Hepatocyte (in vitro differentiated cells): ENCODE data around the gene RALBP1. TPM values are rescaled to one million over a fixed set of nuclear protein-coding genes. Genes with fewer than 3 reads are reported as not detected.

Experiments used
- DNase-seq: peaks from one replicate; pipeline ENCODE4 v3.0.0-alpha.2; 2016; ENCODE audit warnings: low spot score
- H2AFZ ChIP-seq: fragments of 200-600 bp; sonication (generic); 2 replicates; pipeline ENCODE4 v1.6.0; 2016; ENCODE audit warnings: antibody characterized with exemption, mild to moderate bottlenecking
- H3K27ac ChIP-seq: fragments of 200-600 bp; sonication (generic); 2 replicates; pipeline ENCODE4 v1.5.1; 2016; ENCODE audit warnings: mild to moderate bottlenecking
- H3K27me3 ChIP-seq: fragments of 200-600 bp; sonication (generic); 2 replicates; pipeline ENCODE4 v1.6.1; 2016
- H3K36me3 ChIP-seq: fragments of 200-600 bp; sonication (generic); replicated peaks from 2 replicates; pipeline ENCODE4 v1.5.1; 2016; ENCODE audit warnings: low read depth; ENCODE audit not compliant: insufficient read depth
- H3K4me1 ChIP-seq: fragments of 200-600 bp; sonication (generic); 2 replicates; pipeline ENCODE4 v1.5.1; 2016; ENCODE audit warnings: mild to moderate bottlenecking, moderate library complexity; ENCODE audit not compliant: insufficient read depth
- H3K4me2 ChIP-seq: fragments of 200-600 bp; sonication (generic); 2 replicates; pipeline ENCODE4 v1.6.0; 2016
- H3K4me3 ChIP-seq: fragments of 200-600 bp; sonication (generic); 2 replicates; pipeline ENCODE4 v1.5.1; 2016; ENCODE audit warnings: mild to moderate bottlenecking
- H3K79me2 ChIP-seq: fragments of 200-600 bp; sonication (generic); 2 replicates; pipeline ENCODE4 v1.6.0; 2017; ENCODE audit warnings: mild to moderate bottlenecking
- H3K9me2 ChIP-seq: fragments of 200-600 bp; sonication (generic); replicated peaks from 2 replicates; pipeline ENCODE4 v1.6.0; 2017; ENCODE audit warnings: mild to moderate bottlenecking; ENCODE audit not compliant: insufficient read depth
- H3K9me3 ChIP-seq: fragments of 200-600 bp; sonication (generic); 2 replicates; pipeline ENCODE4 v1.5.1; 2016; ENCODE audit warnings: low read depth, mild to moderate bottlenecking
- H4K20me1 ChIP-seq: fragments of 200-600 bp; sonication (generic); 2 replicates; pipeline ENCODE4 v1.6.0; 2016; ENCODE audit warnings: mild to moderate bottlenecking; ENCODE audit not compliant: insufficient read depth, poor library complexity, severe bottlenecking
- EZH2 ChIP-seq: fragments of 200-600 bp; sonication (generic); IDR thresholded peaks from 2 replicates; pipeline ENCODE4 v1.6.1; 2016; ENCODE audit warnings: antibody characterized with exemption, mild to moderate bottlenecking, borderline replicate concordance
- EZH2phosphoT487 ChIP-seq: fragments of 200-600 bp; sonication (generic); IDR thresholded peaks from one replicate; pipeline ENCODE4 v1.6.1; 2018; ENCODE audit warnings: antibody characterized with exemption, mild to moderate bottlenecking, low read depth, moderate library complexity; ENCODE audit not compliant: unreplicated experiment, severe bottlenecking
- WGBS: methylation state at CpG from one replicate; pipeline ENCODE4 v1.1.6; 2016; ENCODE audit warnings: low lambda C conversion rate; ENCODE audit errors: missing lambda C conversion rate; 5-methylcytosine and 5-hydroxymethylcytosine counted together
- polyA plus RNA-seq: library from polyadenylated mRNA; unstranded; fragments of >200 nt; fragmentation: Nextera tagmentation; extraction: Ambion mirVana; gene quantifications from 2 replicates; pipeline ENCODE4 v1.2.1, GENCODE V29; 2016
- total RNA-seq: library from RNA; depleted of rRNA; stranded (reverse); fragments of >200 nt; gene quantifications from 2 replicates; pipeline ENCODE4 v1.2.3, GENCODE V29; 2014
- TF ChIP-seq, protein P1 (sequence below): fragments of 200-600 bp; sonication (generic); IDR thresholded peaks from 2 replicates; pipeline ENCODE4 v1.5.1; 2016; ENCODE audit warnings: antibody characterized with exemption, mild to moderate bottlenecking; ENCODE audit not compliant: poor library complexity

RALBP1 gene
- total and polyA plus RNA-seq, 2 experiments from 2014 or later, result 41.3 to 55.0 TPM

DNA sequence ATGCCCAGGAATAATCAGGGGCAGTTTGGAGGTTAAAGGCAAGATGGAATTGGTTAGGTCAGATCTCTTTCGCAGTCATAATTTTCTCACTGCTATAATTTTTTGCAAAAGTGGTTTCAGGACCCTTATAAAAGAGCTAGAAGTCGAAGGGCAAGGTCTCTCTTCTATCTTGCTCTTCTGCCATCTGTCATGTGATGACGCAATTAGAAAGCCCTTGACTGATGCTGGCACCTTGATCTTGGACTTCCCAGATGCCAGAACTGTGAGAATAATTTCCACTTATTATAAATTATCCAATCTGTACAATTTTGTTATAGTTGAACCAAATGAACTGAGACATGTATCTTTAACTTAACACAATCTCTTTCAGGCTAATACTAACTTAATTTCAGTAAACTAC lies 6.3 kb upstream of the RALBP1 start:
- no peaks in the 10 kb centered on the region for H3K9me2 ChIP-seq

DNA sequence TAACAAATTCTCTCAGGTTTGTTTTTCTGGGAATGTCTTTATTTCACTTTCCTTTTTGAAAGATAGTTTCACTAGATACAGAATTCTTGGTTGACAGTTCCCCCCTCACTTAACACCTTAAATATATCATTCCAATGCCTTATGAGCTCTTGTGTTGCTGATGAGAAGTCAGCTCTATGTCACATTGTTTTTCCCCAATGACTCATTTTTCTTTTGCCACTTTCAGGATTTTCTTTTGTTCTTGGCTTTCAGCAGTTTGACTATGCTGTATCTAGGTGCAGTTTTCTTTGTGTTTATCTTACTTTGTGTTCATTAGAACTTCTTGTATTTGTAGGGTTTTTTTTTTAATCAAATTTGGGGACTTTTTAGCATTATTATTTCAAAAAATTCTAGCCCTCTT lies 5.6 kb upstream of the RALBP1 start:
- Histone ChIP-seq H3K4me1 (peaks cover 8% of the 10 kb centered on the region), H3K4me3 (no peak overlapping the region), H3K36me3 (no peaks in the 10 kb centered on the region), H3K9me2 (no peaks in the 10 kb centered on the region), H3K9me3 (peaks cover 9% of the 10 kb centered on the region), H2AFZ (no peak overlapping the region), H4K20me1 (no peaks in the 10 kb centered on the region), H3K4me2 (no peak overlapping the region), H3K27me3 (no peaks in the 10 kb centered on the region), H3K27ac (no peak overlapping the region), H3K79me2 (no peaks in the 10 kb centered on the region)
- TF ChIP-seq, protein P1, sequence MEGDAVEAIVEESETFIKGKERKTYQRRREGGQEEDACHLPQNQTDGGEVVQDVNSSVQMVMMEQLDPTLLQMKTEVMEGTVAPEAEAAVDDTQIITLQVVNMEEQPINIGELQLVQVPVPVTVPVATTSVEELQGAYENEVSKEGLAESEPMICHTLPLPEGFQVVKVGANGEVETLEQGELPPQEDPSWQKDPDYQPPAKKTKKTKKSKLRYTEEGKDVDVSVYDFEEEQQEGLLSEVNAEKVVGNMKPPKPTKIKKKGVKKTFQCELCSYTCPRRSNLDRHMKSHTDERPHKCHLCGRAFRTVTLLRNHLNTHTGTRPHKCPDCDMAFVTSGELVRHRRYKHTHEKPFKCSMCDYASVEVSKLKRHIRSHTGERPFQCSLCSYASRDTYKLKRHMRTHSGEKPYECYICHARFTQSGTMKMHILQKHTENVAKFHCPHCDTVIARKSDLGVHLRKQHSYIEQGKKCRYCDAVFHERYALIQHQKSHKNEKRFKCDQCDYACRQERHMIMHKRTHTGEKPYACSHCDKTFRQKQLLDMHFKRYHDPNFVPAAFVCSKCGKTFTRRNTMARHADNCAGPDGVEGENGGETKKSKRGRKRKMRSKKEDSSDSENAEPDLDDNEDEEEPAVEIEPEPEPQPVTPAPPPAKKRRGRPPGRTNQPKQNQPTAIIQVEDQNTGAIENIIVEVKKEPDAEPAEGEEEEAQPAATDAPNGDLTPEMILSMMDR, result no peak
- no peak for TF ChIP-seq EZH2
- no peak for TF ChIP-seq EZH2phosphoT487
- no peak for DNase-seq

More for the DNA sequence above, 6.3 kb upstream of the RALBP1 start:
- Histone ChIP-seq H3K4me1 (peaks cover 4% of the 10 kb centered on the region), H3K4me2 (no peak overlapping the region), H3K79me2 (no peaks in the 10 kb centered on the region), H3K9me3 (peaks cover 9% of the 10 kb centered on the region), H3K27me3 (no peaks in the 10 kb centered on the region), H3K36me3 (no peaks in the 10 kb centered on the region), H3K27ac (no peak overlapping the region), H3K4me3 (no peak overlapping the region), H2AFZ (no peak overlapping the region), H4K20me1 (no peaks in the 10 kb centered on the region)
- WGBS, result 79% methylated on average over 3 of the region's 3 CpGs
- DNase-seq, result no peak
- TF ChIP-seq EZH2 (no peak), EZH2phosphoT487 (no peak)
- TF ChIP-seq, protein P1, result no peak

DNA sequence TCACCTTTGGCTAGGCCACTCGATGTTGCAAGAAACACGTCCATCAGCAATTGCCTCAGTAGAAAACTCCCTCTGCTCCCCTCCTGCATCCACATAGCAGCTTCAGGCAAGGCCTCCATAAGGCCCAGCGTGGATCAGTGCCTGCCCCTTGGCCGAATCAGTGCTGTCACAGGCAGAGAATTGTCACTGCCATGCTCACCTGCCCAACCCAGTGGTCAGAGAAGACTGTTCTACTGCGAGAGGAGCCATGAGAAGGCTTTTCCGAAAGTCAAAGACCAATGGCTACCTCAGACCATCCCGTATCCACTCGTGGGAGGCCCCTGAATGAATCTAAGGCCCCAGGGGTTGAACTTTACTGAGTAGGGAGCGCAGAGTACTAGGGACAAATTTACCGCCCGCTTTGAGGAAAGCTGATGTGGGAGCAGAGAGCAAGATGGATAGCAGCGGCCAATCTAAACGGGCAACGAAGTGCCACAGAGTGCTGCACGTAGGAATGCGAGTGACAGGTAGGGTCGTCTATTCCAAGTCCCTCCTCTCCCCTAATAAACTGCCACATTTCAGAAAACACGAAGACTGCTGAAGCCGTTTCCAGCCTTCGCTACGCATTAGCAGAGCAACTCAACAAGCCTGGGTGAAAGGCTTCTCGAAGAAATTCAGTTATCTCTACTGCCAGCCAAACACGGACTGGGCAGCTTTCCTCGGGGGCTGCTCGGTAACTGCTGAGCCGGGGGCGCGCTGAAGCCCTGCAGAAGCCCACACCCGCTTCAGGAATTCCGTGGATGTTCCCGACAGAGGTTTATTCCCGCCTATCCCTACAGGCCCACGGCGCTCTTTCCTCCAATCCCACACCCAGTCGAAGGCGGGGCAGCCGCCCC lies 968 bp upstream of the RALBP1 start:
- Histone ChIP-seq H2AFZ (peak overlapping the region; percentile 25), H3K9me3 (no peaks in the 10 kb centered on the region), H4K20me1 (no peaks in the 10 kb centered on the region), H3K9me2 (no peaks in the 10 kb centered on the region), H3K4me2 (peak overlapping the region; percentile 74), H3K79me2 (peaks cover 37% of the 10 kb centered on the region), H3K27ac (peak overlapping the region; percentile 89), H3K4me1 (peaks cover 16% of the 10 kb centered on the region), H3K27me3 (no peaks in the 10 kb centered on the region), H3K4me3 (peak overlapping the region; percentile 26), H3K36me3 (no peaks in the 10 kb centered on the region)
- TF ChIP-seq, protein P1, result no peak
- TF ChIP-seq EZH2phosphoT487 (no peak), EZH2 (no peak)
- 28% methylated on average over 37 of the region's 37 CpGs for WGBS
- DNase-seq, result peak; percentile 94
